ENCODE measurements around the gene TSKU.

Gene TSKU

GRCh38 chr11:76752321-76753143 is 30.6 kb upstream of the TSKU start:
- FAIRE-seq = no peak
- DNase-seq (ENCODE audit: low spot score) = no peak

DNA sequence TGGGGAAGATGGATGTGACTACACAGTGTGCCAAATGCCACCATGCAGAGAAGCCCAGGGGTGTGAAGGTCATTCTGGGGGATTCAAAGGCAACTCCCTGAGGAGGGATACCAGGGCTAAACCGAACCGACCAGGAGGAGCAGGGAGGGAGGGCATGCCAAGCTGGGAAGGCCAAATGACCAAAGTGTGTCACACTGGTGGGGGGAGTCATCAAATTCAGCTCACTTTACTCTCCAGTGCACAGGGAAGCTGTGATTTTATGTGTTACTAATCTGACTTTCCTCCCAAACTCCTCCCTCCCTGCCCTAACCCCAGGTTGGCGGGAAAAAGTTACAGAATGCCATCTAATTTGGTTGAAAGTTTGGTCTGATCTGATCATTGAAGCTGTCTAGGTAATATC is 29.7 kb upstream of the TSKU start:
- DNase-seq (ENCODE audit: low spot score) (no peak), FAIRE-seq (no peak)

DNA sequence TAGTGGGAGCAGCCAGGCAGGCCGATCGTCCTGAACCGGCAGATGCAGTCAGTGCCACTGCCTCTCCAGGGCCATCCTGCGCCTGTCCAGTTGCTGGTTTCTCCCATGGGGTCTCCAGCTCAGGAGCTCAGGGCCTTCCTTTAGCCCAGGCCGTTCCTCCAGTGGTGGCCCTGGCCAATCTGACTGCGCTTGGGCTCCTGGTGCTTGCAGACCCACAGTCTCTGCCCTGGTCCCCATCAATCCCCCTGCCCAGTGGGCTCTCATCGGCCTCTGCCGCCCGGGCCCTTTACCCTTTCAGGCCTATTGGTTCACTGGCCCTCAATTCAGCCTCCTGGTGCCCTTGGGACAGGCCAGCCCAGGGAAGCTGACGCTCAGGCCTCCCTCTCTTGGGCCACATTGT is 29.2 kb upstream of the TSKU start:
- no peak for DNase-seq (ENCODE audit: low spot score)
- FAIRE-seq = no peak

- no peak for FAIRE-seq
- DNase-seq (ENCODE audit: low spot score) = no peak
These were observed 26.8 kb upstream of the TSKU start for GRCh38 chr11:76756341-76756741.

GRCh38 chr11:76758311-76758710 is 24.8 kb upstream of the TSKU start:
- no peak for DNase-seq (ENCODE audit: low spot score)
- FAIRE-seq = no peak

GRCh38 chr11:76759092-76759491 is 24.1 kb upstream of the TSKU start:
- FAIRE-seq (no peak), DNase-seq (ENCODE audit: low spot score) (no peak)

DNA sequence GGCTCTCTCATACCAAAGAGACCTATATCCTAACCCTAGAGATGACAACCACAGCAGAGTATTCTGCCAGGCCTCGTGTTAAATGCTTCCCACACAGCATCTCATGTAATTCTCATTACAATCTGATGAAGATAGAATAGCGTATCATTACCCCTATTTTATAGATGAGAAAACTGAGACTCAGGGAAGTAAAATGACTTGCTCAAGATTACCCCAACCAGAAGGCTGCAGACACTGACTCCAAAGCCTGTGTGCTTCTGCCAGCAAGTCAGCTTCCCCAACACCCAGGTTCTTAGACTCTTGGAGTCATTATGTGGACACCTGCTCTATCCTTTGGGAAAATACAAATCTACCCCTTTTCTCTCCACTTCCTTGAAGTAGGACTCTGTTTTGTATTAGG is 23.6 kb upstream of the TSKU start:
- DNase-seq (ENCODE audit: low spot score) (no peak), FAIRE-seq (no peak)

DNA sequence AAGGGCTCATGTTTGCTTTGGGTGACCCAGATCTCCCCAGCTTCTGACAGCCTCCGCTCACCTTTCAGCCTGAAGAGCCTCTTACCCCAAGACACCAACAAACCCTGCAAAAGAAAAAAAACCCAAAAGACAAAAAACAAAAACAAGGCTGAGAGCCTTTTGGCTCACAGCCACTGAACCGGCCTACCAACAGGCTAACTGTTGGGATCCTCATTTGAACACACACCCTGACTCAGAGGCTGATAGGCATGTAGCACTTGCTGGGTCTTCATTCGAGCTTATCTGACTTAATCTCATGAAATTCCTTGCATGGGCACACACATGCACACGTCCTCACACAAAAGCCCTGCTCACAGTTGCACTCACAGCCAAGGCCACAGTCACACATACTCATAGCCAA is 22.9 kb upstream of the TSKU start:
- FAIRE-seq (no peak), DNase-seq (ENCODE audit: low spot score) (no peak)

GRCh38 chr11:76761718-76762355 is 21.3 kb upstream of the TSKU start:
- FAIRE-seq (no peak), DNase-seq (ENCODE audit: low spot score) (no peak)

DNA sequence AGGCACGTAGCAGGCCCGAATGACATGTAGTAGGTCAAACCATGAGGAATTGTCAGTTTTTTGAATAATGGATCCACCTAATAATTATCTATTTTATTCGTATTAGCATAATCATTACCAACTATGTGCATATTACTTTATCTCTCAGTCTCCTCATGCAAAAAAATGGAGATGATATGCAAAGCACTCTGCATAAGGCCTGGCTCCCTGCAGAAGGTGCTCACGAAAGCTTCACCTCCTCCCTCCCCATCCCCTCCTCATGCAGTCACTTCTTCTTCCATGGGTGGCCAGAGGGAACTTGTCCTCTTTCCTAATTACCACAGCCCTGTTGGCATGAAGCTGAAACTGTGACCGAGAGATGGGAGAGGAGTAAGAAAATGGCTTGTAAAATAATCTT is 20.8 kb upstream of the TSKU start:
- FAIRE-seq (no peak), DNase-seq (ENCODE audit: low spot score) (no peak)

DNA sequence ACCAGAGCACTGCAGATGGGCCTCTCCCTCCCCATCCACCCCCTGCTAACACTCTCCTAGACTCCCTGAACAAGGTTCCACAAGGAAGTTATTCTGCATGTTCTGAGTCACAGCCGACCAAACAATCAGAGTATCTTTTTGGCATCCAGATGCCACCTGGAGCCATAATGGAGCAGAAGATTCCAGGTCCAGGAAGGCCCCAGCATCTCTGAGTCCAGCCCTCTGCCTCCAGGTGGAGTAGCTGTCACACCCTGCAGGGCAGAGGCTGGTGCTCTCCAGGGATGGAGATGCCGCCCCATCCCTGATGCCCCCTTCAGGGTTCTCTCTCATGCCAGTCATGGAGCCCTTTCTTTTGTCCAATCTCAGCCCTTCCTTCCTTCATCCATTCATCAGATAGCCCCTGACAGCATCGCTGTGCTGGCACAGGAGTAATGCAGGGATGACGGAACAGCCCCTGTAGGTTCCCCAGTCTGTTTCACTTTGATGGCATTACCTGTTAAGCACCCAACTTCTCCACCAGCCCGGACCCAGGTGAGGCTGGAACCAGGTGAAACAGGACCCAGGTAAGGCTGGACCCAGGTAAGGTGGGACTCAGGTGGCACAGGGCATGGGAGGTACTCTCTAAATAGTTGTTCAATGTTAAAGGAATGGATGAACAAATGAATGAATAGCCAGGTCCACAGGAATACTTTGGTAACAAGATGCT is 20.1 kb upstream of the TSKU start:
- FAIRE-seq (no peak), DNase-seq (ENCODE audit: low spot score) (no peak)

DNA sequence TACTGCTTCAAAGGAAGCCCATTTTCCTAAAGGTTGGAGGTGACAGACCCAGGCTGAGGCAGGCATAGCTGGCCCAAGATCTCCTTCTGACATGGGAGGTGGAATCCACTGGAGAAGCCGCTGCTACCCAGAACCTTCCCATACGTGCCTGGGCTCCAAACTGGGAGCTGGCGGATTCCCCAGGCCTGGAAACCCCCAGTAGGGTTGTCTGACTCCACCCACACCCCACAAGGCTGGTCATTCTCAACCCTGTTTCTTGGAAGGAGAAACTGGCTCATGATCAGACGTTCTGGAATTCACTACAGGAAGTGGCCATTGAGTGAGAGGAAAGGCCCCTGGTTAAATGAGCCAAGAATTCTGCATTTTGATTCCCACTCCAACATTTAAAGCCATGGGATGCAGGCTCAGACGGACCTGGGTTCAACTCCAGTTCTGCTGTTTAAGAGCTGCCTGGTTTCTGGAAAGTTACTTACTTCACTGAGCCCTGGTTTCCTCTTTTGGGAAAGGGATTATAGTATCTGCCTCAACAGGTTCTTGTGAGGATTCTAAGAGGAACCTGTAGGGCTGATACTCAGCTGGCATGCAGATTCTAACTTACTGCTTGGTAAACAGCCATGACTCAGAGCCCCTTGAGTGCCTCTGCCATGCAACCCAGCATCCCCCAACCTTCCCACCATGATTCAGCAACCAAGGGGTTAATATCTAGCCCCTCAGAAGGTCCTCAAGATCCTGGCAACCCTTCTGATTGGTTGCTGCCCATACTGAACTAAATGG is 19.4 kb upstream of the TSKU start:
- FAIRE-seq (no peak), DNase-seq (ENCODE audit: low spot score) (peak; percentile 55)

DNA sequence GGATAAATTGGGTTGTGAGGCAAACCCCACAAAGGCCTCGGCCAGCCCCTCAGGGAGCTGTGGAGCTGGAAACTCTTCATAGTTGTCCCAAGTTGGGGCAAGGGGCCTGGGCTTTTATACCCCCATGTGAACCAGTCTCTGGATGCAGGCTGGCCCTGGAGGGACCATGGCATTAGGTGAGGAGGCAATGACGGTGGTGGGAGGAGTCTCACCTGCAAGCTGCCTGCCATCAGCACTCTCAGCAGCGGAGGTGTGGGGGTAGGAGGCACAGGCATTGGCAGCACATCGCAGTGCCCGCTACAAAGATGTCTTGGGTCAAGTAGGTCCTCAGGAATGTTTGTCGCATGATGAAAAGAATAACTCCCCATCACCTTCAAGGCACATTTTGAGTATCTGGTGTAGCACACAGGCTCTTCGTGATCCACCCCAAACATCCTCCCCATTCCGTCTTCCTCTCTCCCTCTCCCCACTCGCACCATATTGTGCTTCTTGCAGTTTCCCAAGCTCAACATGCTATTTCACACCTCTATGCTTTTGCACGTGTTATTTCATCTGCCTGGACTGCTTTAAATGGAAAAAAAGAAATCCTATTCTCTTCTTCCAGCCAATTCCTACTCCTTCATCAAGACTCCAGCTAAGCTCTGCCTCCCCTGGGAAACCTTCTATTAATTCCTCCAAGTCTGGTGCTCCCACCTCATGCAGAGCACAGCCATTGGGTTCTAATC is 18.1 kb upstream of the TSKU start:
- no peak for DNase-seq (ENCODE audit: low spot score)
- no peak for FAIRE-seq

DNA sequence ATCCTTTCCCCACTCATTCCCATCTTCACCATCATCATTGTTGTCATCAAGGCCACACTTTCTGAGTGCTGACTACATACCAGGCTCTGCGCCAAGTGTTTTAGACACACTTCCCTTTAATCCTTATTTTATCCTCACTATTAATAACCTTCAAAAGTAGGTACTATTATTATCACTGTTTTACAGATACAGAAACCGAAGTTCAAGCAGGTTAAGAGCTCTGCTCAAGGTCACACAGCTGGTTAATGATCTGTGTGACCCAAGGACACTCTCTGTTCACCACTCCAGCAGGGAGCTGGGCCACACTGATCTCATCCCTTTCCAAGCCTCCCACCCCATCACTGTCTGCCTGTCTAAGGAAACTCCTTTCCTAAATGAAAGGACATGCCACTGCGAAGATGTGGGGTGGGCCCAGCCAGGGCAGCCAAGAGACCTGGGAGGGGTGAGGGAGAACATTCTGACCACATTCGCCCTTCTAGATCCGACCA is 17.2 kb upstream of the TSKU start:
- DNase-seq (ENCODE audit: low spot score) (no peak), FAIRE-seq (no peak)

- FAIRE-seq (no peak), DNase-seq (ENCODE audit: low spot score) (no peak)
These were observed 16.6 kb upstream of the TSKU start for GRCh38 chr11:76766521-76766920.

- FAIRE-seq (no peak), DNase-seq (ENCODE audit: low spot score) (no peak)
These were observed 15.5 kb upstream of the TSKU start for GRCh38 chr11:76767659-76768058.

GRCh38 chr11:76768088-76768908 is 14.9 kb upstream of the TSKU start:
- no peak for FAIRE-seq
- DNase-seq (ENCODE audit: low spot score) = peak; percentile 4

DNA sequence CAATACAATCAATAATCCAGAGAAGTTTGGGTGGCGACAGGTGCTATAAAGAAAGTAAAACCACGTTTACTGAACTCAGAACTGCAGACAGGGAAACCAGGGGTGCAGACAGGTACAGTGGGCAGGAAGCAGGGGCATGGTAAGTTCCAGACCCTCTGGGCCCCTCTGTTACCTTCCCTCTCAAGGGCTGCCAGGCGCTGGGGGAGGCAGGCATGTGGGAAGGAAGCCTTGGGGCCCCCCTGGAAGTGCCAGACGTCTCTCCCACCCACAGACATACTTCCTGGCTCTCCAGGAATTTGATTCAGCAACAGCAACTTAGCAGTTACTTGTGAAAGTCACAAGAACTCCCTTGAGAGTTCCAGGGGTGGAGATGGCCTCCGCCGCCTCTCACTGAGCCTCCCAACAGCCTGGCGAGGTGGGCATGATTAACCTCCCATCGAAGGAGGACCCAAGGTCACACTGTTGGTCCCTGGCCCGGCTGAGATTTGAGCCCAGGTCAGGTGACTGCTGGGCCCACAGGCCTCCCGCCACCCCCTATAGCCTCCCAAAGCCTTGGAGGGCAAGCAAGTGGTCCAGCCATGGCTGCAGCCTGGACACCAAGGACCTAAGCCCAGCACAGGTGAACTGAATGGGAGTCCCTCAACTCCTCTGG is 14.1 kb upstream of the TSKU start:
- DNase-seq (ENCODE audit: low spot score) (no peak), FAIRE-seq (no peak)

Data from RCC 7860 (cell line).